GM19397 (cell line): ENCODE results near the gene ZNF492.
A peak's percentile ranks its signal among the peaks of the same experiment; 100 is the strongest.
"Not testable (repeated sequence)": the region's sequence is repeated elsewhere in the genome, so short reads cannot be mapped to it uniquely, and the experiment has no call there.

Experiments
- ATAC-seq: cut with Tn5 transposase; IDR thresholded peaks from one replicate; pipeline ENCODE4 v1.9.1; 2021; ENCODE audit warnings: mild to moderate bottlenecking, moderate library complexity; ENCODE audit not compliant: unreplicated experiment

The ZNF492 gene

GRCh38 chr19:22617181-22617580 lies 16.9 kb upstream of the ZNF492 start:
- ATAC-seq, result not testable (repeated sequence)

DNA sequence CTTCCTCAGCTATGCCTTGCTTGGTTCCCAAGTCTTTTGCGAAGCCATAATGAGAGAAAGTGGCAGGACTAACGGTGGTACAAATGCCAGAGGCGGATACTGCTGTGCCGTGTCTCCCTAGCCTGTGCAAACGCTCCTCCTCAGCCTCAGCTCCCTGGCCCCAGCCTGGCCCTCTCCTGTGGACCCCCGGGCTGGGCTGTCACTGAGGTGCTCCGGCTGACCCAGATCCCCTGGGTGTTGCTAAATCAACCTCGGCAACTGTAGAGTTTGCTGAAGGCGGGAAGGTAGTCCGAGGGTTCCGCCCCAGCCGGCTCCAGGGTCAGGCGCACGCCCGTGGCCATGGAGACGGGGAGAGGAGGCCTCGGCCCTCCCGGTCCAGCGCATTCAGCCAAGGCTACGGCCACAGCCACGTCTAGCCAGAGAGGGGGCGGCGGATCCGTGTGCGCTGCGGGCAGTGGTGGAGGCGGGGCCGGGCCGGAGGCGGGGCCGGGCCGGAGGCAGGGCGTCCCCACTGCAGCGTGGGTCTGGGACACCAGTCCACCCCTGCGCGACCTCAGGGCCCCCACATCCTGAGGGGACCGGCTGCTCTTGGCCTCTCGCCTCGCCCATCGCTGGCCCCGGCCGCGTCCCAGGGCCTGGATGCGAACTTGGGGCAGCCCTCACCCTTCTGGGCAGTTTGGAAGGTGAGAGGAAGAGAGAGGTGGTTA lies 16.4 kb upstream of the ZNF492 start:
- no peak for ATAC-seq

DNA sequence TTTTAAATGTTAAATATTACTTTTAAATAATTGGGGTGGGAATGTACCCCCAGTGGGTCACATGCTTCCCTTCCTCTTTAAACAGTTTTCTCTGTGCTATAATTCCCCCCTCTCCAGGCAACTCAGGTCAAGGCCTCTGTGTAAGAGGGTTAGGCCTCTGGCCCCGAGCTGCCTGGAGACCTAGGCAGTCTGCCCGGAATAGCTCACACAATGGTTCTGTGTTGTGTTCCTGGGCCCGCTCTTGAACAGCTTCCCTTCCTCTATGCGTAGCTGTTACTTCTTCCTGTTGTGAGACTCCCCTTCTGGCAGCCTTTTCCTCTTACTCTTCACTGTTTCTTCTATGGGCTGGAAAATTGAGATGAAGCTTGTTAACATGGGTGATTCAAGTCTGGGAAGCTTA lies 14.8 kb upstream of the ZNF492 start:
- no peak for ATAC-seq

DNA sequence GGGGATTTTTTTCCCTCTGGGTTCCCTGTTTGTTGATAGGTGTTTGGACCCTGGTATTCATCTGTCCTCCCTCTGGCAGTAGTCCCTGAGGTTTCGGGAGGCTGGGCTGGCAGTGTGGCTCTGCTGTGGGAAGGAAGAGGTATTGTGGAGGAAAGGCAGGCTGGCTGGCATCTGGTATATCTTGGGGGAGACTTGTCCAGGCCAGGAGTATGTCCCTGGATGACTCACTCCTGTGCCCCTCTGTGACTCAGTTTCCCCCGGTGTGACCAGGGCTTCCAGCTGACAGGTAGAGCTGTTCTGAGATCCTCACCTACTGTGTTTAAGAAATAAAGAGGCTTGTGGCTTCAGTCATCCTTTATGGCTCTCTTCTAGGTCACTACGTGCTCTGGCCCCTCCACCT lies 14.2 kb upstream of the ZNF492 start:
- ATAC-seq, result no peak

GRCh38 chr19:22620401-22620800 lies 13.7 kb upstream of the ZNF492 start:
- ATAC-seq, result no peak

GRCh38 chr19:22620912-22621311 lies 13.2 kb upstream of the ZNF492 start:
- ATAC-seq, result no peak

- ATAC-seq, result no peak
These were observed 12.1 kb upstream of the ZNF492 start for GRCh38 chr19:22622020-22622419.

DNA sequence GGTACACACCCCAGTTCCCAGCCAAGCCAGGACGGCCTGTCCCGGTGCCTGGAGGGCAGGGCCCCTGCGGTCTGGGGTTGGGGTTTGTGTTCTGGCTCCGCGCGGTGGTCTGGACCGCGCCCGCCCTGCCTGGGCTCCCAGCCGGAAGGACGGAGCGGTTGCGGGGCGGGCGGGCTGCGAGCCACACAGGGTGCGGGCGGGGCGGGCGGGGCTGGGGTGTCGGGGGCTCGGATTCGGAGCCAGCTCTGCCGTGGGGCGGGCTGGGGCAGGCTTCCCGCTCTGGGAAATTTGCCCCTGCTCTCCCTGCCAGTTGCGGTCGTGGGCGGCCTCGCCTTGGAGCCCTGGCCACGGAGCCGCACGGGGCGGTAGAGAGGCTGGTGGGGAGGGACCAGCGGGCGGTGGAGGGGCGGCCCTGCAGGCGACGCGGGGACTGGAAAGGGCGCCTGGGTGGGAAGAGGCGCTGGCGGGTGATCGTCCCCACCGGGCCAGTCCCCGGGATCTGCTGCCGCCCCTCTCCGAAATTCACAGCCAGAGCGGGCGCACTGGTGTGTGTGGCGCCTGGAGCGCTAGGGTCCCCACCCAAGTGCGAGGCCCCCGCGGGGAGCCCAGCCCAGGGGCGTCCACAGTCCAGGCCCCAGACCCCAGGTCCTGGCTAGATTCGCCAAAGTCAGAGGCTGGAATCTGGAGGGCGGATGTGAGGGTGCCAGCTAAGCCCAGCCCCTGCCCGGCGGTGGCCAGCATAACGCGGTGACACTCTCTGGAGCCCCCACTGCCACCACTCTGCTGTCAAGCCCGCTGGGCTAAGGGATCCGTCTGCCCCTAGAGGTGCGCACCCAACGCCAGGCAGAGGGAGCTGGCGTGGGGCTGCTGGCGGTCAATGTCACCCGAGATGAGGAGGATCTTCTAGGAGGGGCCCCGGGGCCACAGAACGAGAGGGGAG lies 11.0 kb upstream of the ZNF492 start:
- no peak for ATAC-seq

DNA sequence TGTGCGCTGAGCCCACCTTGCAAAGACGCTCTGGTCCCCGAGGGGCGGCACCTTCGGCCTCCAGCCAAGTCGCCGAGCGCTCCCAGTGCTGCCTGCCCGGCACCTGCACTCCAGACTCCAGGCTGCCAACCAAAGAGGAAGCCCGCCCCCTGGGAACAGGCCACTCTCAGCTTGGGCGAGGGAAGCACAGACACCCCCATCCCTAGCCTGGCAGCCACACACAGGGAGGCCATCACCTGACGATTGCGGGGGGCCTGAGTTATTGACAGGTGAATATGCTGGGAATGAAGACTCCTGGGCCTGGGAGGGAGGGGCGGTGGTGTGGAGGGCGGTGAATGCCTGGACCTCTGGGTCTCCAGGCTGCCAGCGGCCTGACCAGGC lies 10.3 kb upstream of the ZNF492 start:
- ATAC-seq, result no peak

- ATAC-seq, result no peak
These were observed 8.7 kb upstream of the ZNF492 start for GRCh38 chr19:22625266-22626035.

DNA sequence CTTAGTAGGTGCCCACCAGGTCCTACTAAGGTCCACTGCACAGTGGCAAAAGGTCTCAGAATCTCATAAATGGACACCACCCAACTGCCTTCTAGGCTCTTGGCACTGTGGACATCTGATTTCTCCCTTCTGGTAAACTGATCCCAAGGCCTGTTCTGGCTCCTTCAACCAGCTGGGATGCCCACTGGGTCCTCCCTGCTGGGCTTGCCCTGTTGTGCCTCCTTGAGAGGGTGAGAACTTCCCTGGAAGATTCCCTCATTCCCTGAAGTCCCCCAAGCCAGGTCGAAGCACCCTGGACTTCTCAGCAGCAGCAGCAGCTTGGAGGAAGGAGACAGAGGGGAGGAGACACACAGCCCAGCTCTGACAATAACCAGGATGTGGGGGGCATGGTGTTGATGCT lies 6.6 kb upstream of the ZNF492 start:
- ATAC-seq, result no peak

DNA sequence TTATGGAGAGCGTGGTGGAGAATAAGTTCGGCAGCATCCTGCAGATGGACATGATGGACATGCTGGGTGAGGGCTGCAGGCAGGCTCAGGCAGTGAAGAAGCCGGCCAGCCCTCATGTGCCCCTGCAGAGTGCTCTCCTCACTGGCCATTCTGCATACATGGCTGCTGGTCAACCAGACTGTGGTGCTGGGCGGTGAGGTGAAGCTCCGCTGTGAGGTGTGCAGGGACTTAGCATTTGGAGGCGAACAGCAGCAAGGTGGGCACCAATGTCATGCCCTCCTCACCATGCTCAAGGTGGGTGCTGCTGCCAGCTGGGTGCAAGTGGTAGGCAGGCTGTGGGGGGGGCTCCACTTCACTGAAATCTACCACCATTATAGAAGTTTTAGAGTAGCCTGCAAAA lies 5.7 kb upstream of the ZNF492 start:
- no peak for ATAC-seq

- ATAC-seq, result peak; percentile 9
These were observed 315 bp downstream of the ZNF492 start for GRCh38 chr19:22634450-22634827.

DNA sequence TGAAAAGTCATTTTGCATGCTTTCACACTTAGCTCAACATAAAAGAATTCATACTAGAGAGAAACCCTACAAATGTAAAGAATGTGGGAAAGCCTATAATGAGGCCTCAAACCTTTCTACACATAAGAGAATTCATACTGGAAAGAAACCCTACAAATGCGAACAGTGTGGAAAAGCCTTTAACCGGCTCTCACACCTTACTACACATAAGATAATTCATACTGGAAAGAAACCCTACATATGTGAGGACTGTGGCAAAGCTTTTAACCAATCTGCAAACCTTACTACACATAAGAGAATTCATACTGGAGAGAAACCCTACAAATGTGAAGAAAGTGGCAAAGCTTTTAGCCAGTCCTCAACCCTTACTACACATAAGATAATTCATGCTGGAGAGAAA lies 51.4 kb downstream of the ZNF492 start:
- ATAC-seq, result not testable (repeated sequence)

DNA sequence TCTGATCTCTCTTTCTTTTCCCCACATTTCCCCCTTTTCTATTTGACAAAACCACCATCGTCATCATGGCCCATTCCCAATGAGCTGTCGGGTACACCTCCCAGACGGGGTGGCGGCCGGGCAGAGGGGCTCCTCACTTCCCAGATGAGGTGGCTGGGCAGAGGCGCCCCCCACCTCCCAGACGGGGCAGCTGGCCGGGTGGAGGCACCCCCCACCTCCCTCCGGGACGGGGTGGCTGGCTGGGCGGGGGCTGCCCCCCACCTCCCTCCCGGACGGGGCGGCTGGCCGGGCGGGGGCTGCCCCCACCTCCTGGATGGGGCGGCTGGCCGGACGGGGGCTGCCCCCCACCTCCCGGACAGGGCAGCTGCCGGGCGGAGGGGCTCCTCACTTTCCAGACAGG lies 68.5 kb downstream of the ZNF492 start:
- not testable (repeated sequence) for ATAC-seq

- not testable (repeated sequence) for ATAC-seq
These were observed 69.0 kb downstream of the ZNF492 start for GRCh38 chr19:22703096-22703495.

DNA sequence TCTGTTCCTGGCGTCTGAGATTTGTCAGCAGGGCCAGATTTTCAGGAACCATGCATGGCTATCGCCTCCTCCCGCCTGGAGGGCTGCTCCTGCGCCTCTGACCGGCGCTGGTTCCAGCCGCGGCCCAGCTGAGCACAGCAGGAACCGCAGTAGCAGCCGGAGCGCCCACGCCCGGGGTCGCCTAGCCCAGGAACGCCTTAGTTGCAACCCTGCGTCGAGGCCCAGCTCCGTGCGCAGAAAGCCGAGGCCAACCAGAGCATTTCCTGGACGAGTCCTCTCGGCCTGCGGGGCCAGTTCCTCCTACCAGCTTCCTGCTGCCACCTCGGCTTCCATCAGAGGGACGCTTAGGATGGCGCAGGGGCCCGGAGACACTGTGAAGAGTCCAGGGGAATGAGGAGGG lies 74.9 kb downstream of the ZNF492 start:
- ATAC-seq, result no peak
